ENCODE measurements around the gene ZCWPW1.

ZCWPW1 gene

DNA sequence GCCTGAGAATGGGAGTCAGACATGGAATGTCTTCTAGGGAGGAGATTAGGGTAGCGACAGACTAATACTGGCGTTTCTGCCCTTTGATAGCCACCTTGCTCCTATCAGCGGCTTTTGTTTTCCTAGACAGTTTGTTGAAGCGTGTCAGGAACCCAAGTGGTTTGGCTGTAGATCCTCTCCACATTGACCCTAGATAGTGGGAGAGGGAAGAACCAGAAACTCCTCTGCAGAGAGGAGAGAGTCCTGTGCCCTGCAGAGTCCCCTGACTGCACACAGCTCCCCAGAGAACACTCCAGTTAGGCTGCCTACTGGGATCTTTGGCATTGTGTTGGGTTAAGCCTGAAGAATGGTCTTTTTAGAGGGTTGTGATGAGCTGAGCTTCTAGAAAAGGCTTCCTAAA, 3.5 kb upstream of the ZCWPW1 start:
- no peak for DNase-seq

DNA sequence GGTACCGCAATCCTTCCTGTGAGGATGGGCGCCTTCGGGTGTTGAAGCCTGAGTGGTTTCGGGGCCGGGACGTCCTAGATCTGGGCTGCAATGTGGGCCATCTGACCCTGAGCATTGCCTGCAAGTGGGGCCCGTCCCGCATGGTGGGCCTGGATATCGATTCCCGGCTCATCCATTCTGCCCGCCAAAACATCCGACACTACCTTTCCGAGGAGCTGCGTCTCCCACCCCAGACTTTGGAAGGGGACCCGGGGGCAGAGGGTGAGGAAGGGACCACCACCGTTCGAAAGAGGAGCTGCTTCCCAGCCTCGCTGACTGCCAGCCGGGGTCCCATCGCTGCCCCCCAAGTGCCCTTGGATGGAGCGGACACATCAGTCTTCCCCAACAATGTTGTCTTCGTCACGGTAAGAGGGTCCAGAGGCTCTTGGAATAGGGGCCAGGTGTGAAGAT, 2.8 kb upstream of the ZCWPW1 start:
- no peak for DNase-seq

DNA sequence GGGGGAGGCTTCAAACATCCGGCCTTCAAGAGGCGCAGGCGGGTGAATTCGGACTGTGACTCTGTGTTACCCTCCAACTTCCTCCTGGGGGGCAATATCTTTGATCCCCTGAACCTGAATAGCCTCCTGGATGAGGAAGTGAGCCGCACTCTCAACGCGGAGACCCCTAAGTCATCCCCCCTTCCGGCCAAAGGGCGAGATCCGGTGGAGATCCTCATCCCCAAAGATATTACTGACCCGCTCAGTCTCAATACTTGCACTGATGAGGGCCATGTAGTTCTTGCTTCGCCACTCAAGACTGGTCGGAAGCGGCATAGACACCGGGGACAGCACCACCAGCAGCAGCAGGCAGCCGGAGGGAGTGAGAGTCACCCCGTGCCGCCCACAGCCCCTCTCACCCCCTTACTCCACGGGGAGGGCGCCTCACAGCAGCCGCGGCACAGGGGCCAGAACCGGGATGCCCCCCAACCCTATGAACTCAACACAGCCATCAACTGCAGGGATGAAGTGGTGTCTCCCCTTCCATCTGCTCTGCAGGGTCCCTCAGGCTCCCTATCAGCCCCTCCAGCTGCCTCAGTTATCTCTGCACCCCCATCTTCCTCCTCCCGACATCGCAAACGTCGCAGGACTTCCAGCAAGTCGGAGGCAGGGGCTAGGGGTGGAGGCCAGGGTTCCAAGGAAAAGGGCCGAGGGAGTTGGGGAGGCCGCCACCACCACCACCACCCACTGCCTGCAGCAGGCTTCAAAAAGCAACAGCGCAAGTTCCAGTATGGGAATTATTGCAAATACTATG, 2.2 kb upstream of the ZCWPW1 start:
- DNase-seq: no peak

GRCh38 chr7:100429637-100430492, 1.4 kb upstream of the ZCWPW1 start, which contains the start of gene MEPCE:
Gene MEPCE, plus strand, starts transcription at chr7:100429831. Its CDS starts 188 bp downstream, at chr7:100430019.
- DNase-seq: peak; percentile 94

DNA sequence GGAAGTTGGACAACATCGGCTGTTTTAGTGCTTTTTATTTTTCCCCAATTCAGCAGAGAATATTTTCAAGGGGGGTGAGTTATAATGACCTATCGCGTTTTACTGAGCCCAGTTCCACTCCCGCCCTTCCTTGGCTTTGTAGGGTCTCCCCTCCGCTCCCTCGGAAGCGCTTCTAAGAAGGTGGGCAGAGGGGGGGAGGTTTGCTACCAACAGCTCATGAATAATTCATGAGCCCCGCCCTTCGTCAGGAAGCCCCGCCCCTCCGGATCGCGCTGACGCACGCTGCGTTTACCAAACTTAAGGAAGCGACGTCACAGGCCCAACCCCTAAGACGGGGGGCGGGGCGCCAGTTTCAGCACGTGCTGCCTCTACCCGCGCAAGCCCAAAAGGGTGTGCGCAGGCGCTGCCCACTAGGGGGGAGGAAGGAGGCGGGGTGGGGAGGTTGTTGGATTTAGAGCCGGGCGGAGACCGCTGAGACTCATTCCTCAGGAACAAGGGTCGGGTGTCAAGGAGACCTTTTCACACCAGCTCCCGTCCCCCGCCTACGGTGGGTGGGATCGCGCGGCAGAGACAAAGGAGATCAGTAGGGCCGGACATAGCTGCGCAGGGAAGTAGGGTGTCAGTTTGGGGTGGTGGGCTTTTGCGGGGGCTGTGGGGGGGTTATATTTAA, 599 bp upstream of the ZCWPW1 start:
- DNase-seq: peak; percentile 97

DNA sequence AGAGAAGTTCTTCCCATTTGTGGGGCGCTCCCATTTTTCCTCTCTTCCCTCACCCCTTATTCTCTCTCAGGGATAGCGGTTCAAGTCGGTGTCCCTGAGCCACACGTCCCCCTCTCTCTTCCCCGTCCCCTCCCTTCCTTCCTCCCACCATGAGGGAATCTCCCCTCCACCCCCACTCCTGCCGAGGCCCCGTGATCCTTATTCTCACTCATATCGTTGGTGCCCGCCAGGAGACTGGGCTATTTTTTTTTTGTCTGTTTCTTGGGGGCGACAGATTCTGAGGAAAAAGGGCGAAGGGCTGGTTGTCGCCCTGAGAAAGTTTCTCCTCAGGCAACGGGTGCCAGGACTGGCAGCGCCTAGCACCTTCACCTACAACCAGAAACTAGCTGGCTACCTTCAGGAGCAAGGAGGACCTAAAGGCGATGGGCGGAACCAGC, 723 bp downstream of the ZCWPW1 start:
- DNase-seq: no peak

DNA sequence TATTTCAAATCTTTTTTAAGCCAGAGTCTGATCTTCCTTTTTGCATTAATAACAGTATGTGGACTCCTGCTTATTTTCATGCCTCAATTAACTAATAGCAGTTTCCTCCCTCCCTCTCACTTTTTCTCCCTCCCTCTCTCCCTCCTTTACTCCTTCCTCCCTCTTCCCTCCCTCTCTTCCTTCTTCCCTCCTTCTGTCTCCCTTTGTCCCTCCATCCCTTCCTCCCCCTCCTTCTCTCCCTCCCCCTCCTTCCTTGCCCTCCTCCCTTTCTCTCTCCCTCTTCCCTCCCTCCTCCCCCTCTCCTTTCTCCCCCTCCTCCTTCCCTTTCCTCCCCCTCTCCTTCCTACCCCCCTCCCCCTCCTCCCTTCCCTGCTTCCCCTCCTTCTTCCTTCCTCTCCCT, 2.0 kb downstream of the ZCWPW1 start:
- no peak for DNase-seq

DNA sequence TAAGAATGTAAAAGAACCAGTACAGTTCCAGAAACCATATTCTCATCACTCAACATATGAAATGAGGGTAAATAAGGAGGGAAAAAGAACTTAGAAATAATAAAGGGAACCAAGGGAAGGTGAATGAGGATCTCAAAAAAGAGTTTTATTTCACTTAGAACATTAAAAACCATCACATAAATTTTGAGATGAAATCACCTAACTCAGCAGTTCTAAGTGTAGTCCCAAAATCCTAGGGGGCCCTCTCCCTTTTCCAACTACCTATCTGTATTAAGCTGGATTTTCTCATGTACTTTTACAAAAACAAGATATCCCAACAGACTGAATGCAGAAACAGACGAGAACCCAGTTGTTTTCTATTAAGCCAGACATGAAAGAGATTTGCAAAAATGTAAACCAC, 3.2 kb downstream of the ZCWPW1 start:
- DNase-seq: no peak

- no peak for DNase-seq
Measured at GRCh38 chr7:100423315-100423714, 5.2 kb downstream of the ZCWPW1 start.

DNA sequence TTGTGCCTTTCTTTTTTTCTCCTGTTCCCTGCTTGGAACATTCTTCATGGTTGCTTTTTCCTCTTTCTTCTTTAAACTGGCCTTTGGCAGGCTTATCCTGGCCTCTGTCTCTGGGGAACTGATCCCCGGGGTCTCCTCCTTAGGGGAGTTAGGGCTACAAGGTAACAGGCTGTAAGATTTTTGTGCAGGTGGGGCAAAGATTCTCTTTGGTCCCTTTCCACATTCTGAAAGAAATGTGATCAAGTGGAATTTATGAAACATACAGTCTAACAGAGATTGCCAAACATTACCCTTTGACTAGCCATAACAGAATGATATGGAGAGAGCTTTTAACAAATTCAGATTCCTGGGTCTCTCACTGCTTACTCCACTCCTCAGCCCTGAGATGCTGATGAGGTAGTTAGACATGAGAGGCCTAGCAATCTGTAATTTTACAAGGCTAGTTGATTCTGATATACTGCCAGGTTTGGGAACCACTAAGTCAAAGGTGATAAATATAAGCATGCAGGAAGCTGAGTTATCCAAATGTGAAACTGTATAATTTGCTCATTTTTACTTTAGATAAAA, 8.8 kb downstream of the ZCWPW1 start:
- no peak for DNase-seq

DNA sequence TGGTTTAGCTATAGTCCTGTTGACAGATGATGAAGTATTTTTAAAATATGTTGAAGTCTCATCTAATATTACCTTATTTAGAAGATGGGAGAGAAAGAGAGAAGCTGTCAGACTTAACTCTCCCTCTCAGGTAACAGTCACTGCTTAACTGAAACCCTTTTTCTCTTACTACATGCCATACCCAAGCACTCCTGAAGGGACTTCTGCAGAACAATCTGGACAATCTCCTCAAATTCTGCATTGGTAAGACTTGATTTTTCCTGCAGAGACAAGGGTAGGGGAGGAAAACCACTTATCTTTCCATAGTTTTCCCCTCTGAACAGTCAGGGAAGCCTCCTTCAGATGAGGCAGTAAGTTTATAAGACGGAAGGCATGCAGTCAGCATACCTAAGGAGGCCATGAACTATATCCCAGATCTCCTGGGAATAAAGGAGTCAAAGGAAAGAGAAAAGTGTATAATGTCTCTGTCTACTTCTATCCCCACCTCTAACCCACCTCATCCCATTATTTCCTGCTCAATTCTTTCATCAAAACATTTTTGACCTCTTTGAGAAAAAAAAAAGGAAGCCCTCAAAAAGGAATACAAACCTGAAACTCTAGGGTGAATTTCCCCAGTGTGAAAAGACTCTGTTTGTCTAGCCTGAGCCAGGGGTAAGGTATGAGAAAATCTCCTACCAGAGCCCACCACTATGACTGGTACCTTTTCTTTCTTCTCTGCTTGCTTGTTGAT, 9.4 kb downstream of the ZCWPW1 start:
- no peak for DNase-seq

DNA sequence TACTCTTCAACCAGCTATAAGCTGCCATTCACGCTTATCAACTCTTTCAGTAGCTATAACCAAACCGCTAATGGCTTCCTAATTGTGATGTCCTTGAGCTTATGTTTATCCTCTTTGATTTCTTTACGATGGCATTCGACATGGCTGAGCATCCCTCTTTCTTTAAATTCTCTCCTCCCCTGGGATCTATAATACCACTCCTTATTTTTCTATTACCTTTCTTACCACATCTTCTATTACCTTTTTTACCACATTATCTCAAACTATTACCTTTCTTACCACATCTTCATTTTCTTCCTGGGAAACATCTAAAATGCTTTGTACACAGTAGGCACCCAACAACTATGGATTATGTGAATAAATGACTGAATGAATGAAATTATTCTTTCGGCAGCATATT, 13.1 kb downstream of the ZCWPW1 start:
- DNase-seq: no peak

GRCh38 chr7:100413889-100414288, 14.6 kb downstream of the ZCWPW1 start:
- no peak for DNase-seq

GRCh38 chr7:100413346-100413745, 15.2 kb downstream of the ZCWPW1 start:
- no peak for DNase-seq

- no peak for DNase-seq
Measured at GRCh38 chr7:100411101-100411500, 17.4 kb downstream of the ZCWPW1 start.

DNA sequence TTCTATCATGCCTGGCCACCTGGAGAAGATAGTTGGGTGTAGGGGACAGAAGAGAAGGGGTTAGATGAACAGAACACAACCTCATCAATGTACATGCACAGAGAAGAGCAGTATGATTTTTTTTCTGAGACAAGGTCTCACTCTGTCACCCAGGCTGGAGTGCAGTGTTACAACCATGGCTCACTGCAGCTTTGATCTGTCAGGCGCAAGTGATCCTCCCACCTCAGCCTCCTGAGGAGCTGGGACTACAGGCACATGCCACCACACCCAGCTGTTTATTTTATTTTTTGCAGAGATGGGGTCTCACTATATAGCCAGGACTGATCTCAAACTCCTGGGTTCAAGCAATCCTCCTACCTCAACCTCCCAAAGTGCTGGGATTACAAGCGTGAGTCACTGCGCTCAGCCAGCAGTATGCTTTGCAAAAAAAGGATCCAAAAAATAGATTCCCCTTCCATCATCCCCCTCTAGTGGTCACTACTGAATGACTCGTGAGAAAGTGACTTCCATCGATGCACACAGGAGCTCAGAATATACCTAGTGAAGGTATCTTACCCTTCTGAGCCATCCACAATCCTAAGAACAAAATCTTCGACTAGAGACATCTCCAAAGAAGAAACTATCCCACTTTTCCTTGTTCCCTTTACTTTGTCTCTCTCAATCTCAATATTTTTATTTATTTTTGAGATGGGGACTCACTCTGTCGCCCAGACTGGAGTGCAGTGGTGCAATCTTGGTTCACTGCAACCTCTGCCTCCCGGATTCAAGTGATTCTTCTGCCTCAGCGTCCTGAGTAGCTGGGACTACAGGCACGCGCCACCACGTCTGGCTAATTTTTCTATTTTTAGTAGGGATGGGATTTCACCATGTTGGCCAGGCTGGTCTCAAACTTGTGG, 21.0 kb downstream of the ZCWPW1 start:
- peak; percentile 29 for DNase-seq

DNA sequence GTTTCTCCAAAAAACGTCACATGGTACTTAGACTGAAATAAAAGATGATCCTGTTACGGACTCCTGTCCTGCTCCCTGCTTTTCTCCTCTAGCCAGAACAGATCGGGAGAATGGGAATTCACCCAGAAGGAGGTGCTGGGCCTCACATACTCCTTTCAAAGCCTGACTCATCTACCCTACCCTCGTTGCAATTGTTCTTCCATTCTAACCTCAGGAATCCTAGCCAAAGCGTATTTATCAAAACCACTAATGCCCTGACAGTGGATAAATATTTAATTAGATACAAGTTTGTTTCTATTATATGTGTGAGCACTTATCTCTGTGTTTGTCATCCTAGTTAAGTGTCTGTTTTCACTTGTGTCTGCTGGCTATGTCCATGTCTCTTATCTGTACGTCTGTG, 21.7 kb downstream of the ZCWPW1 start:
- no peak for DNase-seq

- no peak for DNase-seq
Measured at GRCh38 chr7:100402241-100402640, 26.3 kb downstream of the ZCWPW1 start.

DNA sequence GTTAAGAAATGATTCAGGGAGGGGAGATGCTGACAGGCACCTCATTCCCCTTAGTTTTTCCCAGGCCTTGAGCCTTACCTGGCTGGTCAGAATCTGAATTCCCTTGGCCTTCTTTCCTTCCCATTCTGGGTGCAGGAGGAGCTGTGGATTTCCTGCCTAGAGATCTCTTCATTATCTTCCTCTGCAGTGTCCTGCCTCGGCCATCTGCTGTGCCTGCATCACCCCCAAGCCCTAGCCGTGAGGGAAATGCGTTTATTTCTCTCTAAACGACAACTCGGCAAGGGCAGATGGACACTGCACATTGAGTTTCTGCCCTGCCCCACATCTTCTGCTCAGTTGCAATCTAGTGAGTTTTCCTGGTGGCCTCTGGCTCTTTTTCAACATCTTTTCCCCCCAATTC, 26.7 kb downstream of the ZCWPW1 start:
- no peak for DNase-seq

GRCh38 chr7:100400656-100401055, 27.8 kb downstream of the ZCWPW1 start:
- no peak for DNase-seq

DNA sequence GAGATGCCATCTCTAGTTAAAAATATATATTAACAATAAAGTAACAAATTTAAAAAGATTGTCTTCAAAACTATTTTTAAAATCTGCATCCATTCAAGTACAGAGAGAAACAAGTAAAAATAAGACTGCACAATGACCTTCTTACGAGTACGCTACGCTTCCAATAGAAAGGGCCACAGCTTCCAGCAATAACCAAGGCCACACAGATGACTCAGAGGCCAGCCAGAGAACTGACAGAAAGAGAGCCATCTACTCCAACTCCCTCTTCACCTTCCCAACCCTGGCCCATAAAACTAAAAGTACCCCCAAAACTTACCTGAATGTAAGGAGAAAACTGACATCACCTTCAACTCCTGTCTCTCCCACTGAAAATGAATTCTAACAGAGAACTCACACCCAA, 28.5 kb downstream of the ZCWPW1 start:
- no peak for DNase-seq

All from NCI-H748 treated with DMSO at 0.1 percent for 48 hours (cell line).